Psoas muscle (tissue), 8 donors: ENCODE data around the gene CLUH. TPM values are rescaled to one million over a fixed set of nuclear protein-coding genes. Genes with fewer than 3 reads are reported as not detected.

Experiments
- ATAC-seq, 4 donors: fragments of 200-7000 bp; cut with Tn5 transposase; one replicate each; pipeline ENCODE4 v1.9.1; 2020; ENCODE audit warnings: moderate library complexity in 3 of 4, mild to moderate bottlenecking in 2 of 4
- DNase-seq, 2 donors: peaks; one replicate each; pipeline ENCODE4 v3.0.0-alpha.2; 2020
- H3K27ac ChIP-seq: fragments of 200-600 bp; one replicate; pipeline ENCODE4 v1.8.0; 2022
- H3K27me3 ChIP-seq, 3 donors: fragments of 200-600 bp in 1 of 3; one replicate each; pipeline versions ENCODE4 v1.6.1 to v1.8.0; 2013 to 2022; ENCODE audit warnings: low read length in 2 of 3, mild to moderate bottlenecking in 2 of 3, moderate library complexity in 1 of 3; ENCODE audit not compliant: insufficient read depth in 3 of 3
- H3K36me3 ChIP-seq, 2 donors: fragments of 200-600 bp in 1 of 2; one replicate each; pipeline versions ENCODE4 v1.6.1 to v1.8.0; 2013 to 2022; ENCODE audit warnings: low read depth in 1 of 2, mild to moderate bottlenecking in 1 of 2, moderate library complexity in 1 of 2; ENCODE audit not compliant: insufficient read depth in 1 of 2
- H3K4me1 ChIP-seq: fragments of 200-600 bp; one replicate; pipeline ENCODE4 v1.8.0; 2022
- H3K4me3 ChIP-seq: fragments of 200-600 bp; one replicate; pipeline ENCODE4 v1.8.0; 2022; ENCODE audit warnings: mild to moderate bottlenecking
- H3K9me3 ChIP-seq: fragments of 200-600 bp; one replicate; pipeline ENCODE4 v1.8.0; 2022
- WGBS, 3 donors: extraction: QIAGEN DNeasy Blood & Tissue Kit; methylation state at CpG; one replicate each; pipeline versions ENCODE4 v1.1.6 to v1.1.7; 2013; 5-methylcytosine and 5-hydroxymethylcytosine counted together
- intact Hi-C, 2 donors: fragments of 100-400 bp; cut with DNase I; formaldehyde crosslinking; loops; one replicate each; pipeline versions ENCODE4 v1.11.0 to v1.14.2; 2022
- polyA plus RNA-seq, 3 donors: library from polyadenylated mRNA; stranded (reverse); fragments of 200-250 nt; gene quantifications; one replicate each; pipeline ENCODE4 v1.2.3, GENCODE V29; 2013
- total RNA-seq, 4 donors: library from RNA; stranded (reverse); fragmentation: NEBNext Ultra II Directional in 2 of 4; extraction: Animal tissue kit (Norgen Biotek cat#: 25700) in 2 of 4; gene quantifications; one replicate each; pipeline versions ENCODE4 v1.2.1 to v1.2.4, GENCODE V29; 2021 to 2023
- TF ChIP-seq, protein P1 (sequence below): fragments of 200-600 bp; IDR thresholded peaks from one replicate; pipeline ENCODE4 v1.8.0; 2022; ENCODE audit warnings: antibody characterized with exemption
- donor health status: healthy with polysubstance abuse.
- donor health status: DM: no; HTN: no; CAD: no; lungs with moderate emphysema.
- donor health status: Bipolar disorder and iron deficiency.
- donor health status: healthy.
- donor health status: DM: yes; HTN: yes; CAD: no.
- donor health status: DM: no; HTN: no; CAD: no.
- donor health status: DM: no; HTN: no; CAD: no.
- donor health status: DM: yes; HTN: yes; CAD: no.

The CLUH gene
- total and polyA plus RNA-seq, 7 donors = 92.2 to 218 (median 121) TPM

DNA sequence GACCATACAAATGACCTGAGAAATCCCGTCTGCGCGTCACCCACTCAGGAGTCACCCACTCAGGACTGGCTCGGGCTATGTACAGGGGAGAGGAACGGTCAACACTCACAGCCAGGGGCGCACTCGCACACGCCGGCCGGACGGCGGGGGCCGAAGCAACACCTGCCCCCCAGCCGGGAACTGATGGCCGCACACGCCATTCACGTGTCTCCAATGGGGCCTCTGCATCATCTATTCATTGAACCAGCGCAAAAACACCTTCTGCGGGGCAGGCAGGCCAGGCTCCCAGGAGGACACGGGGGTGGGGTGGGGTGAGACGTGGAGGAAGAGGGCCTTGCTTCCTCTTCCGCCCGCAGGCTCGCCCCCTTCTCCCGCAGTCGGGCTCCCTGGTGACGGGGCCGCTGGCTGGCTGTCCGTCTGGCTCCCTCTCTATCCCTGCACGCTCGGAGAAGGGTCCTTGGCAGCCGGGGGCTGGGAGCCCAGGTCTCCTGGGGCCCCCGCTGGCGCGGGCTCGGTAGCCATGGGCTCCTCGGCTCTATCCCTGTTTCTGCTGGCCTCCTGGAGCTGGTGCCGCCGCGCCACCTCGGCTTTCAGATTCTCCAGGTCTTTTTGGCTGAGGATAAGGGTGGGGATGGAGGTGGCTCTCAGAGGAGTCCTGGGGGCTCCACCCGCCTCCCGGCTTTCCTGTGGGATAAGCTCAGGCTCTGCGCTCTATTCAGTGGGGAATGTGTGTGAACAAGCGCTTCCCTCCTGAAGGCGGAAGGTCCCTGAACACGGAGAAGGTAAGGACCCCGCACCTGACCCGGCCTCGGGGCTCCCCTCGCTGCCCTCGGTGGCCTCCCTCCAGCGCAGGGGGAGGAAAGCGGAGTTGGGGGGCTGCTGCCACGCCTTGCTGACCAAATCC, 21.1 kb downstream of the CLUH start:
- ATAC-seq = no peak
- intact Hi-C loops = no loop called here
- Histone ChIP-seq H3K36me3 (peaks cover 0 to 53% of the 10 kb centered on the region in 2 donors), H3K4me3 (no peak overlapping the region), H3K27me3 (no peaks in the 10 kb centered on the region), H3K27ac (peak overlapping the region; percentile 9), H3K4me1 (peaks cover 38% of the 10 kb centered on the region), H3K9me3 (no peaks in the 10 kb centered on the region)
- TF ChIP-seq, protein P1, sequence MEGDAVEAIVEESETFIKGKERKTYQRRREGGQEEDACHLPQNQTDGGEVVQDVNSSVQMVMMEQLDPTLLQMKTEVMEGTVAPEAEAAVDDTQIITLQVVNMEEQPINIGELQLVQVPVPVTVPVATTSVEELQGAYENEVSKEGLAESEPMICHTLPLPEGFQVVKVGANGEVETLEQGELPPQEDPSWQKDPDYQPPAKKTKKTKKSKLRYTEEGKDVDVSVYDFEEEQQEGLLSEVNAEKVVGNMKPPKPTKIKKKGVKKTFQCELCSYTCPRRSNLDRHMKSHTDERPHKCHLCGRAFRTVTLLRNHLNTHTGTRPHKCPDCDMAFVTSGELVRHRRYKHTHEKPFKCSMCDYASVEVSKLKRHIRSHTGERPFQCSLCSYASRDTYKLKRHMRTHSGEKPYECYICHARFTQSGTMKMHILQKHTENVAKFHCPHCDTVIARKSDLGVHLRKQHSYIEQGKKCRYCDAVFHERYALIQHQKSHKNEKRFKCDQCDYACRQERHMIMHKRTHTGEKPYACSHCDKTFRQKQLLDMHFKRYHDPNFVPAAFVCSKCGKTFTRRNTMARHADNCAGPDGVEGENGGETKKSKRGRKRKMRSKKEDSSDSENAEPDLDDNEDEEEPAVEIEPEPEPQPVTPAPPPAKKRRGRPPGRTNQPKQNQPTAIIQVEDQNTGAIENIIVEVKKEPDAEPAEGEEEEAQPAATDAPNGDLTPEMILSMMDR = no peak
- WGBS, 3 donors = 82 to 86% (median 83%) methylated on average over 51 to 55 of the region's 55 CpGs
- DNase-seq = peak in 1 of 2 donors; percentile 59

DNA sequence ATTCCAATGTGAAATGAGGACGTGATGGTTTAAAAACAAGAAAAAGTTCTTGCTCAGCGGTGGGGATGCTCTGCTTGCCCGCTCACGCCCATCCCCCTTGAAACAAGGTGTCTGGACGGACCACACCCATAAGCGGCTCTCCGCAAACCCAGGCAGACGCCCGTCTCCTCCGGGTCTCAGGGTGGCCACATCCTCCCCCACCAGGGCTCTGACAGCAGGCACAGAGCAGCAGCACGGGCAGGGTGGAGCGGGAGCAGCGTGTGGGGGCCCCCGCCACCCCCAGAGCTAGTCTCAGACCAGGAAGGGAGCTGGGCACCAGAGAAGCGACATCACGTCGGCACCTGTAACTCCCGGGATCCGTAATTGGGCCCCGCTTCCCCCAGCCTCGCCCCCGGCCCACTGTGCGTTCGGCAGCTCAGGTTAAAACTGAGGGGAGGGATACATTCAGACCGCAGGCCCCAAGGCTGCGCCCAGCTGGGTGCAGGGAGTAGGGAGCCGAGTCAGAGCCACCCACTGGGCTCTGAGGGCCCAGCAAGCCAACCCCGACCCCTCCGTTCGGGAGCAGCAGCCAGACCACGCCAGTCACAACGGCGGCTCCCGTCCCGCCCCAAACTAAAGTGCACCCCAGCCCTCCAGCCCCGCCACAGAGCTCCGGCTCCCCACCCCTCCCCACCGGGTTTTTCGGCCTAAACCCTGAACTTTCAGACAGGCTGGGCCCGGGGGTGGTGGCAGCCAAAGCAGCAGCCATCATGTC, 22.0 kb downstream of the CLUH start:
- no peaks in the 10 kb centered on the region for H3K9me3 ChIP-seq
- H3K27me3 ChIP-seq = no peaks in the 10 kb centered on the region
- intact Hi-C loops = no loop called here
- WGBS, 3 donors = 67 to 79% (median 70%) methylated on average over 32 to 40 of the region's 40 CpGs
- H3K4me3 ChIP-seq = no peak overlapping the region
- DNase-seq (peak in 1 of 2 donors; percentile 59), ATAC-seq (no peak)
- H3K36me3 ChIP-seq = peaks cover 0 to 53% of the 10 kb centered on the region in 2 donors
- TF ChIP-seq, protein P1 = no peak
- peak overlapping the region; percentile 73 for H3K27ac ChIP-seq
- peaks cover 38% of the 10 kb centered on the region for H3K4me1 ChIP-seq

DNA sequence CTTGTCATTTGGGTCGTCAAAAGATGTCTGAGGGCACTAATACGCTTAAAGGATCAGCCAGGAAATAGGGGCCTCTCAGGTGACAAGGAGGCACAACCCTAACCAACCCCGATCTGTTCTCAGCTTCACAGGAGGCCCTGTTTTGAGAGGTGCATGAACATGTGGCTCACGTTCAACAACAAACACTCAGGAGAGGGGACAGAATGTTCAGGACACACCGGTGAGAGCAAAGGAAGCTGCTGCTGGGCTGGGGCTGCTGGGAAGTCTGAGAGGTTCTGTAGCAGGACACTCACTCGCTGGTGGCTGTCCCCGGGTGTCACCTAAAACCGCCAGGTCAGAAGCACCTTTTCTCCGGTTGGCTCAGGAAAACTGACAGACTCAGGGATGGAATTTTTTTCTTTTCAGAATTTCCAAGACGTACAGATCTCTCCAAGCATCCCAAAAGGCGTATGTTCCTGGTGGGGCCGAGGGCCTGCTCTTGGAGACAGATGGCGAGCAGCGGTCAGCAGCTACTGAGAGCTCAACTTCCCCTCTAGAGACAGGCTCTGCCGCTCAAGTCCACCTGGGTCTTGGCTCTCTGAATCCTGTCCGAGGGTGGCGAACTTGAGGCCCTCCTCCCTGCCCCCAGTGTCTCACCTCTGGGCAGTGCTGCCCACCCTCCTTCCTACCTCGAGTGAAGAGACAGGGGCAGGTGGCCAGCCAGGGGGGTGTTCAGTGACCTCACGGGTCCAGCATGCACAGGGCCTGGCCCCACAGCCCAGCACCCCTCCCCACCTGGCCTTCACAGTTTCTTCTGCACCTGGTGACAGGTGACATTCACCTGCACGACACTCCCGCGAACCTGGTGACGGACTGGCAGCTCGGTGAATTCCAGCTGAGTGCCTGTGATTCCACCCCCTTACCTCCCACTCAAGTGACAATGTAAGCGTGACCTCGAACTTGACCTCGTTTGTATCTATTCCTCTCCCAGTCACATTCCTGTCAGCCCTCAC, 22.9 kb downstream of the CLUH start:
- DNase-seq (peak in 1 of 2 donors; percentile 74), ATAC-seq (peak; percentile 36 to 65 (median 52))
- Histone ChIP-seq H3K27ac (peak overlapping the region; percentile 73), H3K4me1 (peaks cover 38% of the 10 kb centered on the region), H3K36me3 (peaks cover 0 to 53% of the 10 kb centered on the region in 2 donors), H3K4me3 (no peak overlapping the region), H3K9me3 (no peaks in the 10 kb centered on the region), H3K27me3 (no peaks in the 10 kb centered on the region)
- TF ChIP-seq, protein P1 = no peak
- WGBS, 3 donors = 34 to 60% (median 37%) methylated on average over 27 of the region's 27 CpGs
- intact Hi-C loops = no loop called here

DNA sequence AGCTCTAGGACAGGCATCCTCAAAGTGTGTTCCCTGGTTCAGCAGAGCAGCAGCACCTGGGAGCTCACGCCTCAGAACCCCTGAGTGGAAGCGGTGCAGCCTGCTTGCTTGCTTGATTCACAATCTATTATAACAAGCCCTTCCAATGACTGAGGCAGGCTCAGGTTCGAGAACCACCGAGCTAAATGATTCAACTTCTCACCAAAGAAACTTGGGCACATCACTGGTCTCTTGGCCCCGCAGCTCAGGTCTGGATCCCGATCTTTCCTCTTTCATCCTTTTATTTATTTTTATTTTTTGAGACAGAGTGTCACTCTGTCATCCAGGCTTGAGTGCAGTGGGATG, 24.5 kb downstream of the CLUH start:
- DNase-seq (no peak), ATAC-seq (no peak)
- TF ChIP-seq, protein P1 = no peak
- H3K4me3 ChIP-seq = no peak overlapping the region
- WGBS, 3 donors = 52 to 81% (median 58%) methylated on average over 6 of the region's 6 CpGs
- no peaks in the 10 kb centered on the region for H3K27me3 ChIP-seq
- intact Hi-C loops = loop anchor here (2.0 kb wide), 1 partner anchor 20 kb away; no protein-coding TSS in a partner anchor
- H3K27ac ChIP-seq = peak overlapping the region; percentile 73
- no peaks in the 10 kb centered on the region for H3K9me3 ChIP-seq
- H3K4me1 ChIP-seq = peaks cover 38% of the 10 kb centered on the region
- peaks cover 0 to 53% of the 10 kb centered on the region in 2 donors for H3K36me3 ChIP-seq
